Lower leg skin (tissue), 3 donors: Measurements from ENCODE around the gene TDRD1.

Source experiments
- CTCF ChIP-seq, 3 donors: fragments of 450-650 bp; IDR thresholded peaks; one replicate each; pipeline ENCODE4 v1.5.1; 2016; ENCODE audit warnings: antibody characterized with exemption in 3 of 3, mild to moderate bottlenecking in 3 of 3, moderate library complexity in 2 of 3
- POLR2A ChIP-seq, 2 donors: fragments of 450-650 bp; IDR thresholded peaks; one replicate each; pipeline ENCODE4 v1.6.1; 2016 to 2017; ENCODE audit warnings: antibody characterized with exemption in 2 of 2, mild to moderate bottlenecking in 1 of 2, moderate library complexity in 1 of 2

- TF ChIP-seq CTCF (IDR thresholded peaks at IDR 0.05) = no peak
- TF ChIP-seq POLR2A (IDR thresholded peaks at IDR 0.05) = no peak
Measured at GRCh38 chr10:114163062-114163461, 16.1 kb upstream of the TDRD1 start.
